Measurements from ENCODE around the gene MMADHC.

GRCh38 chr2:149617476-149617875, 29.9 kb upstream of the MMADHC start:
- TF ChIP-seq CTCF (IDR thresholded peaks at IDR 0.05) (no peak), POLR2A (IDR thresholded peaks at IDR 0.05) (no peak)

All from transverse colon (tissue), 3 donors.